ENCODE data around the gene MMS19. TPM values are rescaled to one million over a fixed set of nuclear protein-coding genes. Genes with fewer than 3 reads are reported as not detected.
"Not testable (repeated sequence)": the region's sequence is repeated elsewhere in the genome, so short reads cannot be mapped to it uniquely, and the experiment has no call there.

MMS19 gene
- total RNA-seq, 1 experiment from 2014 or later, result 83.3 TPM

DNA sequence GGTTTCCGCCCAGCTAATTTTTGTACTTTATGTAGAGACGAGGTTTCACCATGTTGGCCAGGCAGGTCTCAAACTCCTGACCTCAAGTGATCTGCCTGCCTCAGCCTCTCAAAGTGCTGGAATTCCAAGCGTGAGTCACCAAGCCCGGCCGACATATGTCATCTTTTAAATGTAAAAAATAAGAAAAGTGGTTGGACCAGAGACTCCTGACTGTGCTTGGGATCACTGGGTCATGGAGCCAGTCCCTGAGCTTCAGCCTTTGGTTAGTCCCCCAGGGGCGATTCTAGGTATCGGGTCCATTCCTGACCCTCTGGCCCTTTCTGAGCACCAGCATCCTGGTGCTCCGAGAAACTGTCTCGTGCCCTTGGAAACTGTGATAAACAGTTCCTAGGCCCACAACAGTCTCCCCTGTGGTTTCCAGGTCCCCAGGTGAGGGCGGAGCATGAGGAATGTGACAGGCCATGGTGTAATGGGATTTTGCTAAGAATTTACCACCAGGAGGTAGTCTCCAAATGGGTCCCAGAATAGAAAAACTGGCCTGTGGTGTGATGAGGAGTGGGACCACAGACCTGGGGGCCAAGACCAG lies 33.3 kb upstream of the MMS19 start:
- Histone ChIP-seq H3K9me3 (ENCODE audit: control insufficient read depth, insufficient read depth, low read depth, low read length) (no peaks in the 10 kb centered on the region), H3K36me3 (ENCODE audit: control insufficient read depth, insufficient read depth, low read length) (no peaks in the 10 kb centered on the region), H3K4me1 (ENCODE audit: control insufficient read depth, insufficient read depth, low read length) (peaks cover 17% of the 10 kb centered on the region), H3K27ac (ENCODE audit: low read length) (no peak overlapping the region), H3K27me3 (ENCODE audit: control insufficient read depth, insufficient read depth, low read length) (no peaks in the 10 kb centered on the region), H3K4me3 (ENCODE audit: low read depth in 2 of 2, low read length in 2 of 2) (no peak overlapping the region)
- no TSS peak for BruUV-seq (replicated peaks)
- ChIA-PET CTCF (interaction anchor here (0.5 to 0.8 kb wide), 3 partner anchors 11 to 108 kb away, joined by 3 to 6 read pairs (median 4); no protein-coding TSS in a partner anchor), POLR2A (interaction anchor here (1.2 kb wide), 1 partner anchor 33 kb away, joined by 8 read pairs; the partner anchor contains the start of gene UBTD1)
- no peak for ATAC-seq
- intact Hi-C loops (cut with micrococcal nuclease; ENCODE audit: unreplicated experiment), result no loop called here
- in situ Hi-C loops (cut with HindIII; ENCODE audit: low pct_unique_long_range_greater_than_20kb, low sequenced_read_pairs), result no loop called here
- TF ChIP-seq, protein P1, sequence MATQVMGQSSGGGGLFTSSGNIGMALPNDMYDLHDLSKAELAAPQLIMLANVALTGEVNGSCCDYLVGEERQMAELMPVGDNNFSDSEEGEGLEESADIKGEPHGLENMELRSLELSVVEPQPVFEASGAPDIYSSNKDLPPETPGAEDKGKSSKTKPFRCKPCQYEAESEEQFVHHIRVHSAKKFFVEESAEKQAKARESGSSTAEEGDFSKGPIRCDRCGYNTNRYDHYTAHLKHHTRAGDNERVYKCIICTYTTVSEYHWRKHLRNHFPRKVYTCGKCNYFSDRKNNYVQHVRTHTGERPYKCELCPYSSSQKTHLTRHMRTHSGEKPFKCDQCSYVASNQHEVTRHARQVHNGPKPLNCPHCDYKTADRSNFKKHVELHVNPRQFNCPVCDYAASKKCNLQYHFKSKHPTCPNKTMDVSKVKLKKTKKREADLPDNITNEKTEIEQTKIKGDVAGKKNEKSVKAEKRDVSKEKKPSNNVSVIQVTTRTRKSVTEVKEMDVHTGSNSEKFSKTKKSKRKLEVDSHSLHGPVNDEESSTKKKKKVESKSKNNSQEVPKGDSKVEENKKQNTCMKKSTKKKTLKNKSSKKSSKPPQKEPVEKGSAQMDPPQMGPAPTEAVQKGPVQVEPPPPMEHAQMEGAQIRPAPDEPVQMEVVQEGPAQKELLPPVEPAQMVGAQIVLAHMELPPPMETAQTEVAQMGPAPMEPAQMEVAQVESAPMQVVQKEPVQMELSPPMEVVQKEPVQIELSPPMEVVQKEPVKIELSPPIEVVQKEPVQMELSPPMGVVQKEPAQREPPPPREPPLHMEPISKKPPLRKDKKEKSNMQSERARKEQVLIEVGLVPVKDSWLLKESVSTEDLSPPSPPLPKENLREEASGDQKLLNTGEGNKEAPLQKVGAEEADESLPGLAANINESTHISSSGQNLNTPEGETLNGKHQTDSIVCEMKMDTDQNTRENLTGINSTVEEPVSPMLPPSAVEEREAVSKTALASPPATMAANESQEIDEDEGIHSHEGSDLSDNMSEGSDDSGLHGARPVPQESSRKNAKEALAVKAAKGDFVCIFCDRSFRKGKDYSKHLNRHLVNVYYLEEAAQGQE (IDR thresholded peaks at IDR 0.05; ENCODE audit: insufficient read depth in 1 of 2, low read depth in 2 of 2, low read length in 1 of 2), result no peak
- no peak for TF ChIP-seq POLR2AphosphoS5 (IDR thresholded peaks at IDR 0.05; ENCODE audit: low read depth, low read length)
- TF ChIP-seq TCF7L2 (IDR thresholded peaks at IDR 0.05; ENCODE audit: low read depth, low read length), result no peak
- TF ChIP-seq SIN3A (IDR thresholded peaks at IDR 0.05; ENCODE audit: borderline replicate concordance, insufficient read depth, low read depth, low read length), result no peak
- TF ChIP-seq, protein P2, sequence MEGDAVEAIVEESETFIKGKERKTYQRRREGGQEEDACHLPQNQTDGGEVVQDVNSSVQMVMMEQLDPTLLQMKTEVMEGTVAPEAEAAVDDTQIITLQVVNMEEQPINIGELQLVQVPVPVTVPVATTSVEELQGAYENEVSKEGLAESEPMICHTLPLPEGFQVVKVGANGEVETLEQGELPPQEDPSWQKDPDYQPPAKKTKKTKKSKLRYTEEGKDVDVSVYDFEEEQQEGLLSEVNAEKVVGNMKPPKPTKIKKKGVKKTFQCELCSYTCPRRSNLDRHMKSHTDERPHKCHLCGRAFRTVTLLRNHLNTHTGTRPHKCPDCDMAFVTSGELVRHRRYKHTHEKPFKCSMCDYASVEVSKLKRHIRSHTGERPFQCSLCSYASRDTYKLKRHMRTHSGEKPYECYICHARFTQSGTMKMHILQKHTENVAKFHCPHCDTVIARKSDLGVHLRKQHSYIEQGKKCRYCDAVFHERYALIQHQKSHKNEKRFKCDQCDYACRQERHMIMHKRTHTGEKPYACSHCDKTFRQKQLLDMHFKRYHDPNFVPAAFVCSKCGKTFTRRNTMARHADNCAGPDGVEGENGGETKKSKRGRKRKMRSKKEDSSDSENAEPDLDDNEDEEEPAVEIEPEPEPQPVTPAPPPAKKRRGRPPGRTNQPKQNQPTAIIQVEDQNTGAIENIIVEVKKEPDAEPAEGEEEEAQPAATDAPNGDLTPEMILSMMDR (IDR thresholded peaks at IDR 0.05), result no peak
- no peak for DNase-seq (ENCODE audit: low read depth, low spot score)

DNA sequence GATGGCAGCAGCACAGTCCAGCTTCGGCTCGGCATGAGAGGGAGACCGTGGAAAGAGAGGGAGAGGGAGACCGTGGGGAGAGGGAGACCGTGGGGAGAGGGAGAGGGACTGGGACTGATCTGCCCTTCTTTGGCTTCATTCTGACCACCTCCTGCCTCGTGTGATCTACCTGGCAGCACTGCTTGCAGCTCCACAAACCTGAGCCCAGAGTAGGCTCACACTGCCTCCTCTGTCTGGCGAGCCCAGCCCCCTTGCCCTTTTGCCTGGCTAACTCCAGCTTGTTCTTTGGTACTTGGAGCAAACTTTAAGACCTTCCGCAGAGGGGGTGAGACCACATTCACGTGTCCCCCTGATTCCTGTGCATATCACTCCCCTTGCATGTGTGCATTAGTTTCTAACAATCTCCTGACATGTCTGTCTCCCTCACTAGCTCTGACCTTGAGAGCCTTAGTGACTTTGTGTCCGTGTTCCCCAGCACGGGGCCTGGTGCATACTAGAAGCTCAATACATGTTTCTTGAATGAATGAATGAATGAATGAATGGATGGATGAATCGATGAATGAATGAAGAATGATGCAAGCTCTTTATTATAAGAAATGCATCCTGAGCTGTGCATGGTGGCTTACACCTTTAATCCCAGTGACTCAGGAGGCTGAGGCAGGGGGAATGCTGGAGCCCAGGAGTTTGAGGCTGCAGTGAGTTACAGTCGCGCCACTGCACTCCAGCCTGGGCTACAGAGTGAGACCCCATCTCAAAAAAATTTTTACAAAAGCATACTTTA lies 31.7 kb upstream of the MMS19 start:
- peak overlapping the region; percentile 59 for H3K27ac ChIP-seq (ENCODE audit: low read length)
- peak; percentile 89 for ATAC-seq
- DNase-seq (ENCODE audit: low read depth, low spot score), result no peak
- H3K9me3 ChIP-seq (ENCODE audit: control insufficient read depth, insufficient read depth, low read depth, low read length), result no peaks in the 10 kb centered on the region
- no TSS peak for BruUV-seq (replicated peaks)
- ChIA-PET CTCF (interaction anchor here (0.6 kb wide), 1 partner anchor 1190 kb away, joined by 6 read pairs; no protein-coding TSS in a partner anchor), POLR2A (interaction anchor here (0.6 kb wide), 1 partner anchor 202 kb away, joined by 3 read pairs; no protein-coding TSS in a partner anchor)
- no peaks in the 10 kb centered on the region for H3K27me3 ChIP-seq (ENCODE audit: control insufficient read depth, insufficient read depth, low read length)
- in situ Hi-C loops (cut with HindIII; ENCODE audit: low pct_unique_long_range_greater_than_20kb, low sequenced_read_pairs), result no loop called here
- peaks cover 24% of the 10 kb centered on the region for H3K4me1 ChIP-seq (ENCODE audit: control insufficient read depth, insufficient read depth, low read length)
- H3K36me3 ChIP-seq (ENCODE audit: control insufficient read depth, insufficient read depth, low read length), result no peaks in the 10 kb centered on the region
- intact Hi-C loops (cut with micrococcal nuclease; ENCODE audit: unreplicated experiment), result no loop called here
- TF ChIP-seq, protein P2 (IDR thresholded peaks at IDR 0.05), result no peak
- TF ChIP-seq, protein P1 (IDR thresholded peaks at IDR 0.05; ENCODE audit: insufficient read depth in 1 of 2, low read depth in 2 of 2, low read length in 1 of 2), result no peak
- TF ChIP-seq TCF7L2 (IDR thresholded peaks at IDR 0.05; ENCODE audit: low read depth, low read length) (no peak), POLR2AphosphoS5 (IDR thresholded peaks at IDR 0.05; ENCODE audit: low read depth, low read length) (no peak), SIN3A (IDR thresholded peaks at IDR 0.05; ENCODE audit: borderline replicate concordance, insufficient read depth, low read depth, low read length) (no peak)
- peak overlapping the region in 1 of 2 experiments; percentile 17; a peak in 3 of 4 replicates for H3K4me3 ChIP-seq (ENCODE audit: low read depth in 2 of 2, low read length in 2 of 2)

DNA sequence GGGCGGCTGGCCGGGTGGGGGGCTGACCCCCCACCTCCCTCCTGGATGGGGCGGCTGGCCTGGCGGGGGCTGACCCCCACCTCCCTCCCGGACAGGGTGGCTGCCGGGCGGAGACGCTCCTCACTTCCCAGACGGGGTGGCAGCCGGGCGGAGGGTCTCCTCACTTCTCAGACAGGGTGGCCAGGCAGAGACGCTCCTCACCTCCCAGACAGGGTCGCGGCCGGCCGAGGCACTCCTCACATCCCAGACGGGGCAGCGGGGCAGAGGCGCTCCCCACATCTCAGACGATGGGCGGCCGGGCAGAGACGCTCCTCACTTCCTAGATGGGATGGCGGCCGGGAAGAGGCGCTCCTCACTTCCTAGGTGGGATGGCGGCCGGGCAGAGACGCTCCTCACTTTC lies 30.7 kb upstream of the MMS19 start:
- POLR2A ChIA-PET, result interaction anchor here (0.6 kb wide), 1 partner anchor 201 kb away, joined by 3 read pairs; no protein-coding TSS in a partner anchor
- H3K27me3 ChIP-seq (ENCODE audit: control insufficient read depth, insufficient read depth, low read length); in situ Hi-C loops (cut with HindIII; ENCODE audit: low pct_unique_long_range_greater_than_20kb, low sequenced_read_pairs); BruUV-seq (replicated peaks); H3K9me3 ChIP-seq (ENCODE audit: control insufficient read depth, insufficient read depth, low read depth, low read length); DNase-seq (ENCODE audit: low read depth, low spot score); intact Hi-C loops (cut with micrococcal nuclease; ENCODE audit: unreplicated experiment); H3K4me3 ChIP-seq (ENCODE audit: low read depth in 2 of 2, low read length in 2 of 2); H3K27ac ChIP-seq (ENCODE audit: low read length); ATAC-seq; H3K36me3 ChIP-seq (ENCODE audit: control insufficient read depth, insufficient read depth, low read length); CTCF ChIA-PET: not testable (repeated sequence)
- H3K4me1 ChIP-seq (ENCODE audit: control insufficient read depth, insufficient read depth, low read length), result peaks cover 24% of the 10 kb centered on the region

All from Panc1 (cell line).